SH-SY5Y (cell line): Measurements from ENCODE around the gene RBMX2.

Experiments
- GATA2 ChIP-seq: IDR thresholded peaks from 2 replicates; pipeline ENCODE4 v1.6.1; 2011; ENCODE audit warnings: mild to moderate bottlenecking, low read depth, low read length
- GATA3 ChIP-seq: IDR thresholded peaks from 2 replicates; pipeline ENCODE4 v1.6.1; 2011; ENCODE audit warnings: low read depth, mild to moderate bottlenecking, low read length, moderate library complexity

Gene RBMX2

DNA sequence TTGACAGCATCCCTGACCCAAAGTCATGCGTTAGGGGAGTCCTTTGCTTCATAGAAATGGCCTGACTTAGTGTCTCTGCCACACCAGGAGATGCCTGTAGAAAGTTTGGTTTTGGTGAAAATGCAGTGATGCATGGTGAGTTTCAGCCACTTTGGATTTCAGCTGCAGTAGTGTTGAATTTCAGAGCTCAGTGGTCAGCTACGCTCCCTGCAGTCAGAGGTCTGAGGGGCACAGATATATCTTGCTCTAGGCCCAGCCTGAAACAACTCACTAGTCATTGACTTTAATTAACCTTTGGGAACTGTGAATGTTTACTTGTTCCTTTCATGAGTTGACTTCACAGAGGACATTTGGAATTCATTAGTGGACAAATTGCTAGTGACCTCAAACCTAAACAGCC lies 17.5 kb downstream of the RBMX2 start:
- TF ChIP-seq GATA3 (no peak), GATA2 (no peak)

DNA sequence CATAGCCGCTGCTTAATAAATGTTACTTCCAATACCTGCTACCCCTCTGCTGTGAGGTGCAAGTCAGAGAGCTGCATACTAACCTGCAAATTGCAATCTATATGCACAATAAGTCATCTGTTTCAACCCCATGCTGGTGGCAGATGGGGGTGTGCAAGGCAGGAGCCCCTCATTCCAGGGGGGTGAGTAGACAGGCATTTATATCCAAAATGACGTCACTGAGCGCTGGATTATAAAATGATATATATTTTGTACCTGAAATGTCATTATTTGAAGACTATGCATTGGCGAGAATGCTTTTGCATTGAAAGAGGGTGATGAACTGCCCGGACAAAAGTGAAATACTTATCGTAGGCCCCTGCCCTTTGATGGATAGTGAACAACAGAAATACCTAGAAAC lies 24.7 kb downstream of the RBMX2 start:
- TF ChIP-seq GATA2 (no peak), GATA3 (no peak)

DNA sequence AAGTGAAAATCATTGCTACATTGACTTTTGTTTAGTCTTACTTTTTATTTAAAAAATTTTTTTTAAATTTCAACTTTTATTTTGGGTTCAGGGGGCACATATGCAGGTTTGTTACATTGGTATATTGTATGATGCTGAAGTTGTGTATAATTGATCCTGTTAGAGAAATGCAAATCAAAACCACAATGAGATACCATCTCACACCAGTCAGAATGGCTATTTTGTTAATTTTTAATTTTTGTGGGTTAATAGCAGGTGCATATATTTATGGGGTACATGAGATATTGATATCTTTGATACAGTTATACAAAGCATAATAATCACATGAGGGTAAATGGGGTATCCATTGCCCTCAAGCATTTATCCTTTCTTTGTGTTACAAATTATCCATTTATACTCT lies 34.1 kb downstream of the RBMX2 start:
- TF ChIP-seq GATA2 (no peak), GATA3 (no peak)

DNA sequence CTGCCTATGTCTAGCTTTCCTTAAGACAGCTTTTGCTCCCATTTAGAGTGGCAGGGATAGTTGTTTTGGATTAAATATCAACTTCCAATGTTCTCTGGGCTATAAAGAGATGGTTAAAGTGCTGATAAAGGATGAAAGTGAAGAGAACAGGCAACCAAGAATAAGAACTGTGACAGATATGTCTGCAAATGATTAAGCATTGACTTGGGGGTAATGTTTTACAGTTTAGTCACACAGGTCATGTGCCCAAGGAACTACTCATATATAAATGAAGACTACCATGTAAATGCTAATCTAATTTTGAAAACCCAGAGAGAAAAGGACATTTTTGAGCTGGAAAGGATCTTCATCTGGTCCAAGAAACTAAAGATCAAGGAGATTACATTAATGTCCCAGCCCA lies 42.1 kb downstream of the RBMX2 start:
- no peak for TF ChIP-seq GATA2
- TF ChIP-seq GATA3, result no peak

DNA sequence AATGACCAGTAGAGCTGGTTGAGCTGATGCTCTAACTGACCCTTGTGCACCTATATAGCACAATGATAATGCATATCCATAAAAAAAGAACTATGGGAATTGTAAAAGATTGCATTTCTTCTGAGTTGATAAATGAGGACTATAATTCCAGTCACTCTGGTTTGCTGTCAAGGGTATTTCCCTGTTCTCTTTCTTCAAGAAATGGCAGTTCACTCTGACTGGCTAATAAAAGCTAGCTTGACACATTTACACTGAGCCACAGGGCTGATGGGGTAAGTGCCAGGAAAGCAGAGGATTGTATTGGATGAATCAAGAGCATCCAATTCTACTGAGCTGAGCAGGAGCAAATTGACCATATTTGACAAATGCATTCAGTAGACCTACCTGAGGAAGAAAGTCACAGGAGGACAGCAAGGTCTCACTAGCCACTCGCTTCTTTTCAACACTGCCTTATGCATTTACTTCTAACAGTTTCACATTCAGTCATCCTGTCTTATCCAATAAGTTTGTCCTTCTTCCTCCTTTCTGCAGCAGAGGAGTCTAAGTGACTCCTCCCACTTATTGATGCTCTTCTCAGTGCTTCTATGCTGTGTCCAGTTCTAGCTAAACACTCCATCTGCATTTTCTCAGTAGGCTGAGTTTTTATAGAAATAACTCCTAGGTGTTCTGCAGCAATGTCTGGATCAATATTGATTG lies 43.0 kb downstream of the RBMX2 start:
- TF ChIP-seq GATA2 (no peak), GATA3 (no peak)

DNA sequence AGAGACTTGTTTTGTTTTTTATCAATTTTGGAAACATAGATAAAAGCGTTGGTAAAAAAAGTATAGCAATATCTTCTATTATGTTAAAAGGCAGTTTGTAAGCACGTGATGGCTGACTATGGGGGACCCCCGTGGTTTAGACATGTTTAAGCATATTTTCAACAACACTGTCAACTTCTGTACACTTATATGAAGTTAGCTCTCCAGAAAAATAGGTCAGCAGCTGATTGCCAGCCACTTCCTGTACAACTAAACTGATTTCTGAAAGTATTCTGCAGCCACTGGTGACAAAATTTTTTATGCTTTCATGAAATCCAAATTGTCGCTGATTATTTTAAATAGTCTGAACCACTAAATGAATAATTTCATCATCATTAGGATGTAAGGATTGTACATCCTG lies 45.2 kb downstream of the RBMX2 start:
- no peak for TF ChIP-seq GATA2
- no peak for TF ChIP-seq GATA3
